ENCODE data around the gene OR2D3.

GRCh38 chr11:6876914-6877313 lies 43.9 kb upstream of the OR2D3 start:
- TF ChIP-seq GATA2 (IDR thresholded peaks at IDR 0.05; ENCODE audit: low read depth, low read length) (no peak), GATA3 (IDR thresholded peaks at IDR 0.05; ENCODE audit: low read depth, low read length) (no peak)

Measured in SH-SY5Y (cell line).